ENCODE data around the gene CRIP1. TPM values are rescaled to one million over a fixed set of nuclear protein-coding genes. Genes with fewer than 3 reads are reported as not detected.

Gene CRIP1
- total and polyA plus RNA-seq, 2 donors (not counting 3 experiments of a cell fraction or from before 2014, with no cell fraction given) = 3.1 to 8.1 TPM

GRCh38 chr14:105467942-105468471, 18.7 kb upstream of the CRIP1 start:
- Histone ChIP-seq H3K9me1 (replicated peaks; ENCODE audit: control insufficient read depth, extremely low read depth, insufficient read depth, low read length) (no peaks in the 10 kb centered on the region), H3K4me3 (replicated peaks in 1 of 3; ENCODE audit: insufficient read depth in 1 of 3, low read depth in 1 of 3, low read length in 3 of 3) (no peak overlapping the region), H3K36me3 (ENCODE audit: control insufficient read depth in 2 of 2, extremely low read depth in 1 of 2, insufficient read depth in 2 of 2, low read length in 2 of 2) (peaks cover 7 to 47% of the 10 kb centered on the region in 2 experiments), H3K27ac (ENCODE audit: insufficient read depth, low read depth, low read length) (no peak overlapping the region), H3K4me2 (ENCODE audit: insufficient read depth, low read length) (no peak overlapping the region), H3K9me3 (replicated peaks; ENCODE audit: control insufficient read depth, insufficient read depth, low read length) (no peaks in the 10 kb centered on the region), H4K20me1 (replicated peaks; ENCODE audit: control insufficient read depth, extremely low read depth, insufficient read depth, low read length) (no peaks in the 10 kb centered on the region), H3K4me1 (ENCODE audit: control insufficient read depth, extremely low read depth, insufficient read depth, low read length) (no peaks in the 10 kb centered on the region), H3K27me3 (ENCODE audit: control insufficient read depth in 2 of 2, insufficient read depth in 2 of 2, low read length in 2 of 2) (no peaks in the 10 kb centered on the region), H3K79me2 (ENCODE audit: control insufficient read depth, insufficient read depth, low read length) (no peaks in the 10 kb centered on the region), H3K9ac (replicated peaks; ENCODE audit: extremely low read depth, insufficient read depth, low read length) (no peak overlapping the region), H2AFZ (ENCODE audit: low read depth, low read length) (no peak overlapping the region)
- DNase-seq (ENCODE audit: low read depth, low spot score) = no peak
- ChIA-PET POLR2A (no interaction called here), CTCF (interaction anchor here (1.2 to 6.3 kb wide), 3 partner anchors 9 to 22 kb away, joined by 3 to 53 read pairs (median 27); no protein-coding TSS in a partner anchor)
- no TSS peak for BruUV-seq (replicated peaks)
- intact Hi-C loops (cut with micrococcal nuclease) = no loop called here
- FAIRE-seq = no peak
- no peak for TF ChIP-seq POLR2AphosphoS5 (IDR thresholded peaks at IDR 0.05; ENCODE audit: insufficient read depth, low read depth, low read length)
- TF ChIP-seq CTCF (IDR thresholded peaks at IDR 0.05; ENCODE audit: extremely low read depth in 1 of 2, insufficient read depth in 1 of 2, low read depth in 1 of 2, low read length in 2 of 2) = no peak
- no peak for TF ChIP-seq JUN (IDR thresholded peaks at IDR 0.05; ENCODE audit: borderline replicate concordance, insufficient read depth, insufficient read length, low read depth)
- TF ChIP-seq MAX (IDR thresholded peaks at IDR 0.05; ENCODE audit: insufficient read depth, insufficient read length) = no peak
- no peak for TF ChIP-seq EZH2 (IDR thresholded peaks at IDR 0.05; ENCODE audit: borderline replicate concordance, low read depth, low read length, severe bottlenecking)
- no peak for TF ChIP-seq GATA2 (IDR thresholded peaks at IDR 0.05; ENCODE audit: insufficient read depth, insufficient read length, low read depth, low read length)
- no peak for TF ChIP-seq MYC (IDR thresholded peaks at IDR 0.05; ENCODE audit: low read depth, low read length)
- no peak for TF ChIP-seq POLR2A (IDR thresholded peaks at IDR 0.05; ENCODE audit: low read depth, low read length)
- TF ChIP-seq FOS (IDR thresholded peaks at IDR 0.05; ENCODE audit: borderline replicate concordance, insufficient read depth, low read length) = no peak
- dilution Hi-C loops (cut with MboI; ENCODE audit: extremely low pct_ligation_motif_present, low sequenced_read_pairs) = no loop called here

Data from endothelial cell of umbilical vein (primary cell).